ENCODE results near the gene TMEM174. TPM values are rescaled to one million over a fixed set of nuclear protein-coding genes. Genes with fewer than 3 reads are reported as not detected.

Gene TMEM174
- total RNA-seq, 4 donors from 2014 or later: not detected

- no peaks in the 10 kb centered on the region for H3K9me3 ChIP-seq
- H3K36me3 ChIP-seq: no peaks in the 10 kb centered on the region
- H3K27ac ChIP-seq: no peak overlapping the region
- no peak for DNase-seq
- H3K4me1 ChIP-seq: no peaks in the 10 kb centered on the region
- H3K4me3 ChIP-seq: no peak overlapping the region
- intact Hi-C loops (cut with DNase I; ENCODE audit: low total_unique reads): no loop called here
- TF ChIP-seq POLR2A (IDR thresholded peaks at IDR 0.05): no peak
- TF ChIP-seq CTCF (IDR thresholded peaks at IDR 0.05): no peak
- no peaks in the 10 kb centered on the region for H3K27me3 ChIP-seq
Observed at GRCh38 chr5:73136055-73136562, 36.9 kb upstream of the TMEM174 start.

DNA sequence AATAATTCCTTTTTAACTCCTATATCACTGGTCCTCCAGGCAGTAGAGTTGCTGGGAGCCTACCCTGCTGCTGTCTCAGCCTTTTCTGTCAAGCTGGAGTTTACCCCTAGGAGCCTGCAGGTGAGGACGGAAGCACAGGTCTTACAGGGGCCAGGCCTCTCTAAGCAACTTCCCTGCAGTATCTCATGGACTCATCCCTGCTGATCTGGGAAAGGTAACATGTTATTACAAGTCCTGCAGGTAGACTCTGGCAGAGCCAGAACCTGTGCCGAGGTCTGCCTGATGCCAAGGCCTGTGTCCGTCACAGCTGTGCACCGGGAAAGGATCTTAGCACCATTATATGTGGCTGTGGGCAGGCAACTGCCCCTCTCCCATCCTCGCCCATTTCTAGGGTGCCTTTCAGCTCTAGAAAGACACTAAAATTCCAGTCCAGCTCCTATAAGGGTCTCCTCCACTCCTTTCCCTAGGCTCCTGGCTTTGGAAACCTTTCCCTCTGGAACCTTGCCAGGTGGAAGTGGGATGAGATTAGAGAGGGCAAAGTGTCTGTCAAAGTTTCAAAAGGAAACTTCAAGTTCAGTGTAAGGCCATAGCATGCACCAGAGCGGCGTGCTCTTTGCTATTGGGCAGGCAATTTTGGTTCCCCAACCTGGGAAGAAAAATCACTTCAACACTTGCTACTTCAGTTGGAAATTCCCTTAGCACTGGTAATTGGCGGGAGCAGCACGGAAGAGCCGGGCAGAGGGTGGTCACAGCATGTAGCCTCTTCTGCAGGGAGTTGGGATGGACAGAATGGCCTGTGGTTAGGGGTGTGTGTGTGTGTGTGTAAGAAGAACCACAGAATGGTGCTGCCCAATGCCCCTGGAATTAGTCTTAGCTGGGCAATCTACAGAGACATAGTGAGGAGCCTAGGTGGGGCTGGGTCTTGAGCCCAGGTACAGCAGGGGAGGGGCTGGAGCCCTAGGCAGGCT, 35.1 kb upstream of the TMEM174 start:
- Histone ChIP-seq H3K4me1 (no peaks in the 10 kb centered on the region), H3K4me3 (no peak overlapping the region), H3K36me3 (no peaks in the 10 kb centered on the region), H3K27ac (no peak overlapping the region), H3K27me3 (no peaks in the 10 kb centered on the region), H3K9me3 (no peaks in the 10 kb centered on the region)
- no peak for TF ChIP-seq CTCF (IDR thresholded peaks at IDR 0.05)
- no peak for TF ChIP-seq POLR2A (IDR thresholded peaks at IDR 0.05)
- intact Hi-C loops (cut with DNase I; ENCODE audit: low total_unique reads): no loop called here
- DNase-seq: no peak

- Histone ChIP-seq H3K27ac (no peak overlapping the region), H3K36me3 (no peaks in the 10 kb centered on the region), H3K4me3 (no peak overlapping the region), H3K27me3 (no peaks in the 10 kb centered on the region), H3K9me3 (no peaks in the 10 kb centered on the region), H3K4me1 (no peaks in the 10 kb centered on the region)
- intact Hi-C loops (cut with DNase I; ENCODE audit: low total_unique reads): no loop called here
- TF ChIP-seq POLR2A (IDR thresholded peaks at IDR 0.05): no peak
- no peak for DNase-seq
Observed at GRCh38 chr5:73139485-73139884, 33.5 kb upstream of the TMEM174 start.

GRCh38 chr5:73140801-73141200, 32.2 kb upstream of the TMEM174 start:
- Histone ChIP-seq H3K9me3 (no peaks in the 10 kb centered on the region), H3K36me3 (no peaks in the 10 kb centered on the region), H3K4me1 (no peaks in the 10 kb centered on the region), H3K4me3 (no peak overlapping the region), H3K27me3 (no peaks in the 10 kb centered on the region), H3K27ac (no peak overlapping the region)
- TF ChIP-seq POLR2A (IDR thresholded peaks at IDR 0.05) (no peak), CTCF (IDR thresholded peaks at IDR 0.05) (no peak)
- no peak for DNase-seq
- intact Hi-C loops (cut with DNase I; ENCODE audit: low total_unique reads): no loop called here

DNA sequence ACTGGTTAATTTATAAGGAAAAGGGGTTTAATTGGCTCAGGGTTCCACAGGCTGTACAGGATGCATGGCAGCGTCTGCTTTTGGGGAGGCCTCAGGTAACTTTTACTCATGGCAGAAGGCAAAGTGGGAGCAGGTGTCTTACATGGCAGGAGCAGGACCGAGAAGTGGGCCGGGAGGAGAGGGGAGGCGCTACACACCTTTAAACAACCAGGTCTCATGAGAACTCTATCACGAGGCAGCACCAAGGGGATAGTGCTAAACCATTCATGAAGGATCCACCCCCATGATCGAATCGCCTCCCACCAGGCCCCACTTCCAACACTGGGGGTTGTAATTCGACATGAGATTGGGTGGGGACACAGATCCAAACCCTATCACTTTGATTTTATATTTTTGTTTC, 31.0 kb upstream of the TMEM174 start:
- Histone ChIP-seq H3K36me3 (no peaks in the 10 kb centered on the region), H3K4me1 (no peaks in the 10 kb centered on the region), H3K4me3 (no peak overlapping the region), H3K9me3 (no peaks in the 10 kb centered on the region), H3K27ac (no peak overlapping the region), H3K27me3 (no peaks in the 10 kb centered on the region)
- intact Hi-C loops (cut with DNase I; ENCODE audit: low total_unique reads): no loop called here
- TF ChIP-seq CTCF (IDR thresholded peaks at IDR 0.05) (no peak), POLR2A (IDR thresholded peaks at IDR 0.05) (no peak)
- no peak for DNase-seq
